Endodermal cell (in vitro differentiated cells): ENCODE measurements around the gene RPS14. TPM values are rescaled to one million over a fixed set of nuclear protein-coding genes. Genes with fewer than 3 reads are reported as not detected.
A peak's percentile ranks its signal among the peaks of the same experiment; 100 is the strongest.

Experiments used
- DNase-seq: peaks from one replicate; pipeline ENCODE4 v3.0.0-alpha.2; 2017
- H3K27ac ChIP-seq: 2 replicates; pipeline ENCODE4 v1.5.1; 2013; ENCODE audit warnings: mild to moderate bottlenecking, low read depth, low read length, moderate library complexity
- H3K27me3 ChIP-seq: 2 replicates; pipeline ENCODE4 v1.6.1; 2013; ENCODE audit warnings: mild to moderate bottlenecking, low read length, moderate library complexity; ENCODE audit not compliant: insufficient read depth, control insufficient read depth, poor library complexity, severe bottlenecking
- H3K36me3 ChIP-seq: 2 replicates; pipeline ENCODE4 v1.7.0; 2013; ENCODE audit warnings: mild to moderate bottlenecking, low read length, moderate library complexity; ENCODE audit not compliant: control insufficient read depth, insufficient read depth
- H3K4me1 ChIP-seq: one replicate; pipeline ENCODE4 v1.7.0; 2013; ENCODE audit warnings: low read length; ENCODE audit not compliant: control insufficient read depth, insufficient read depth
- H3K4me3 ChIP-seq: 2 replicates; pipeline ENCODE4 v1.5.1; 2013; ENCODE audit warnings: mild to moderate bottlenecking, low read length, moderate library complexity
- H3K9ac ChIP-seq: 2 replicates; pipeline ENCODE4 v1.6.1; 2013; ENCODE audit warnings: mild to moderate bottlenecking, low read length, moderate library complexity; ENCODE audit not compliant: poor library complexity, severe bottlenecking; ENCODE audit errors: extremely low read depth
- H3K9me3 ChIP-seq: 2 replicates; pipeline ENCODE4 v1.6.1; 2013; ENCODE audit warnings: mild to moderate bottlenecking, low read length, moderate library complexity; ENCODE audit not compliant: control insufficient read depth
- H3K27ac Mint-ChIP-seq: 2 replicates; pipeline ENCODE4 v1.8.0; 2020; ENCODE audit warnings: mixed read lengths
- H3K27me3 Mint-ChIP-seq: 2 replicates; pipeline ENCODE4 v1.8.0; 2021; ENCODE audit warnings: mild to moderate bottlenecking, mixed read lengths; ENCODE audit not compliant: insufficient read depth
- H3K36me3 Mint-ChIP-seq: 2 replicates; pipeline ENCODE4 v1.8.0; 2020; ENCODE audit warnings: low read depth, mixed read lengths
- H3K4me1 Mint-ChIP-seq: 2 replicates; pipeline ENCODE4 v1.8.0; 2020; ENCODE audit warnings: mixed read lengths
- H3K4me3 Mint-ChIP-seq: 2 replicates; pipeline ENCODE4 v1.8.0; 2020; ENCODE audit warnings: mild to moderate bottlenecking, moderate library complexity, mixed read lengths
- H3K9me3 Mint-ChIP-seq: 2 replicates; pipeline ENCODE4 v1.8.0; 2020; ENCODE audit warnings: mild to moderate bottlenecking, mixed read lengths
- WGBS, 2 experiments: methylation state at CpG; one replicate each; pipeline versions ENCODE4 v1.1.5 to v1.1.7; 2013; ENCODE audit warnings: missing lambda C conversion rate in 2 of 2, mixed read lengths in 1 of 2; ENCODE audit not compliant: insufficient coverage in 1 of 2, insufficient read length in 1 of 2; 5-methylcytosine and 5-hydroxymethylcytosine counted together
- total RNA-seq, 2 donors: library from RNA; stranded (reverse); fragmentation: NEBNext Ultra II Directional in 1 of 2; extraction: Animal tissue kit (Norgen Biotek cat#: 25700) in 1 of 2; gene quantifications; 2 replicates in 1 of 2; 3 replicates in 1 of 2; pipeline ENCODE4 v1.2.1, GENCODE V29; 2021
- TF ChIP-seq, protein P1 (sequence below): fragments of 200-600 bp; sonication (generic); conservative IDR thresholded peaks from 2 replicates; pipeline ENCODE4 v1.5.0; 2021; ENCODE audit warnings: antibody characterized with exemption, mild to moderate bottlenecking

RPS14 gene
- total RNA-seq, 2 donors from 2014 or later: 2,313 to 2,316 TPM

DNA sequence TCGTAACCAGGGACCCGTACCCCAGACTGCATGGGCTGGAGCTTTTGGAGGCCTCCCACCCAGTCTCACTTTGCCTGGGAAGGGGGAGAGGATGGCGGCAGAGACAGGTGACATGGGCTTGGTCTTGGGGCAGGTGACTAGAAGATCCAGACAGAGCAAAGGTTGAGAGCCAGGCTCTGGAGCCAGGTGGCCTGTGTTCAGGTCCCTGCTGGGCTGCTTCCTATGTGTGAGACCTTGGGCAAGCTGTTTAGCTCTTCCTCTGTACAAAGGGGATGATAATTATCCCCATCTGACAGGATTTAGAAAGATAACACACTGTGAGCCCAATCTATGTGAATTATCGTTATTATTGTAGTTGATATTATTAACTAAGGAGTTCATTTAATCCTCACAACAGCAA, 42.3 kb upstream of the RPS14 start:
- H3K27me3 ChIP-seq: no peaks in the 10 kb centered on the region
- H3K27me3 Mint-ChIP-seq: no peaks in the 10 kb centered on the region
- peaks cover 54% of the 10 kb centered on the region for H3K4me1 Mint-ChIP-seq
- H3K27ac ChIP-seq: no peak overlapping the region
- peak overlapping the region; percentile 79 for H3K27ac Mint-ChIP-seq
- 86 to 100% methylated on average over 1 to 4 of the region's 4 CpGs for WGBS, 2 experiments
- no peaks in the 10 kb centered on the region for H3K9me3 Mint-ChIP-seq
- no peaks in the 10 kb centered on the region for H3K9me3 ChIP-seq
- DNase-seq: no peak
- no peak overlapping the region for H3K4me3 ChIP-seq
- H3K4me1 ChIP-seq: peaks cover 14% of the 10 kb centered on the region
- peaks cover 15% of the 10 kb centered on the region for H3K36me3 Mint-ChIP-seq
- H3K9ac ChIP-seq: no peak overlapping the region
- TF ChIP-seq, protein P1, sequence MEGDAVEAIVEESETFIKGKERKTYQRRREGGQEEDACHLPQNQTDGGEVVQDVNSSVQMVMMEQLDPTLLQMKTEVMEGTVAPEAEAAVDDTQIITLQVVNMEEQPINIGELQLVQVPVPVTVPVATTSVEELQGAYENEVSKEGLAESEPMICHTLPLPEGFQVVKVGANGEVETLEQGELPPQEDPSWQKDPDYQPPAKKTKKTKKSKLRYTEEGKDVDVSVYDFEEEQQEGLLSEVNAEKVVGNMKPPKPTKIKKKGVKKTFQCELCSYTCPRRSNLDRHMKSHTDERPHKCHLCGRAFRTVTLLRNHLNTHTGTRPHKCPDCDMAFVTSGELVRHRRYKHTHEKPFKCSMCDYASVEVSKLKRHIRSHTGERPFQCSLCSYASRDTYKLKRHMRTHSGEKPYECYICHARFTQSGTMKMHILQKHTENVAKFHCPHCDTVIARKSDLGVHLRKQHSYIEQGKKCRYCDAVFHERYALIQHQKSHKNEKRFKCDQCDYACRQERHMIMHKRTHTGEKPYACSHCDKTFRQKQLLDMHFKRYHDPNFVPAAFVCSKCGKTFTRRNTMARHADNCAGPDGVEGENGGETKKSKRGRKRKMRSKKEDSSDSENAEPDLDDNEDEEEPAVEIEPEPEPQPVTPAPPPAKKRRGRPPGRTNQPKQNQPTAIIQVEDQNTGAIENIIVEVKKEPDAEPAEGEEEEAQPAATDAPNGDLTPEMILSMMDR: no peak
- H3K4me3 Mint-ChIP-seq: no peak overlapping the region
- H3K36me3 ChIP-seq: peaks cover 18% of the 10 kb centered on the region

DNA sequence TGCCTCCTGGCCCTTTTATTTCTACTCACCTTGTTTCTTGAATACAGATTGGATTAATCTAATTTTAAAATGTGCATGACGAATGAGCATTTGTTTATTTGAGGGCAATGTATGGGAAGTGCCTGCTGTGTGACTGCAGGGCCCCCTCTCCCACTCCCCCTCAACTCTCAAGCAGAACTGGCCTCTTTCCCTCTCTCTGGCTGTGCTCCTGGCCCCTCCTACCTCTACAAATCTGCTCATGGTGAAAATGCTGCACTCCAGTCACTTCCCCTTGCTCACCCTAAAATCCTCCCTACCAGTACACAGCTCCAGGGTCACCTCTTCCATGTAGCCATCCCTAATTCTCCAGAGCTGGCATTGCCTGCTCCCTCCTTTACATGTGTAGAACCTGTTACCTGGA, 41.2 kb upstream of the RPS14 start:
- no peak for DNase-seq
- Mint-ChIP-seq H3K4me3 (no peak overlapping the region), H3K9me3 (no peaks in the 10 kb centered on the region), H3K27me3 (no peaks in the 10 kb centered on the region), H3K4me1 (peaks cover 54% of the 10 kb centered on the region), H3K36me3 (peaks cover 13% of the 10 kb centered on the region), H3K27ac (peak overlapping the region; percentile 79)
- 100% methylated on average over 1 of the region's 1 CpG; no CpG with 5 or more reads in 1 of the 2 experiments for WGBS, 2 experiments
- TF ChIP-seq, protein P1: no peak
- Histone ChIP-seq H3K4me1 (peaks cover 14% of the 10 kb centered on the region), H3K27me3 (no peaks in the 10 kb centered on the region), H3K9me3 (no peaks in the 10 kb centered on the region), H3K9ac (no peak overlapping the region), H3K27ac (no peak overlapping the region), H3K36me3 (peaks cover 9% of the 10 kb centered on the region), H3K4me3 (no peak overlapping the region)

DNA sequence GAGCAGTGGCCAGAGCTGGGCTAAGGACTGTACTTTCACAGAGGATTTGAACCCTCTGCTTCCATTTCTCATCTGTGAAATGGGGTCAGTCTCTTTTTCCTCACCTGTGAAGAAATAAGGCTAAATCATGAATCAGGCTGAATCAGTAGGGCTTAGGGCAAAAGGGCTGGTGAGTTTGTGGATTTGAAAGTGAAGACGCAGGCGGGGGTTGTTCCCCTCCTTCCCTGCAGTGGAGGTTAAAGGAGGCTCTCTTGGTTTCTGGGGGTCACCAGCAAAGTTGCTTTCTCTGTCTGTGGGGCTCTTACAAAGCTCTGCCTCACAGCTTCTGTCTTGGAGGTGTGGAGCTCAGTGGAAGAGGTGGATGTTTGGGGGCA, 40.7 kb upstream of the RPS14 start:
- H3K36me3 Mint-ChIP-seq: peaks cover 11% of the 10 kb centered on the region
- Histone ChIP-seq H3K9me3 (no peaks in the 10 kb centered on the region), H3K4me3 (no peak overlapping the region), H3K4me1 (peaks cover 14% of the 10 kb centered on the region), H3K9ac (no peak overlapping the region), H3K27ac (no peak overlapping the region), H3K36me3 (peaks cover 6% of the 10 kb centered on the region), H3K27me3 (no peaks in the 10 kb centered on the region)
- H3K4me3 Mint-ChIP-seq: no peak overlapping the region
- 85% methylated on average over 2 of the region's 2 CpGs; no CpG with 5 or more reads in 1 of the 2 experiments for WGBS, 2 experiments
- peak overlapping the region; percentile 79 for H3K27ac Mint-ChIP-seq
- H3K27me3 Mint-ChIP-seq: no peaks in the 10 kb centered on the region
- TF ChIP-seq, protein P1: no peak
- H3K9me3 Mint-ChIP-seq: no peaks in the 10 kb centered on the region
- peaks cover 54% of the 10 kb centered on the region for H3K4me1 Mint-ChIP-seq
- DNase-seq: no peak
